Measurements from ENCODE around the gene EIF2S1.
"Not testable (repeated sequence)": the region's sequence is repeated elsewhere in the genome, so short reads cannot be mapped to it uniquely, and the experiment has no call there.

Gene EIF2S1

GRCh38 chr14:67410313-67410712 lies 50.2 kb downstream of the EIF2S1 start:
- no peak for DNase-seq (ENCODE audit: low read depth in 3 of 3, low spot score in 1 of 3)

- no peak for DNase-seq (ENCODE audit: low read depth in 3 of 3, low spot score in 1 of 3)
These were observed 51.2 kb downstream of the EIF2S1 start for GRCh38 chr14:67411370-67411769.

- DNase-seq (ENCODE audit: low read depth in 3 of 3, low spot score in 1 of 3): peak in 2 of 3 donors; percentile 30 to 32
These were observed 51.8 kb downstream of the EIF2S1 start, which contains the start of gene PLEK2 for GRCh38 chr14:67411820-67412421. Gene PLEK2 (minus strand): TSS chr14:67412165. CDS start chr14:67412059, 106 bp downstream.

GRCh38 chr14:67413806-67414769 lies 54.0 kb downstream of the EIF2S1 start:
- DNase-seq (ENCODE audit: low read depth in 3 of 3, low spot score in 1 of 3): no peak

GRCh38 chr14:67415610-67416009 lies 55.5 kb downstream of the EIF2S1 start:
- not testable (repeated sequence) for DNase-seq (ENCODE audit: low read depth in 3 of 3, low spot score in 1 of 3)

GRCh38 chr14:67416085-67416484 lies 56.0 kb downstream of the EIF2S1 start:
- no peak for DNase-seq (ENCODE audit: low read depth in 3 of 3, low spot score in 1 of 3)

- no peak for DNase-seq (ENCODE audit: low read depth in 3 of 3, low spot score in 1 of 3)
These were observed 56.7 kb downstream of the EIF2S1 start for GRCh38 chr14:67416810-67417209.

- no peak for DNase-seq (ENCODE audit: low read depth in 3 of 3, low spot score in 1 of 3)
These were observed 57.5 kb downstream of the EIF2S1 start for GRCh38 chr14:67417633-67418032.

- no peak for DNase-seq (ENCODE audit: low read depth in 3 of 3, low spot score in 1 of 3)
These were observed 58.5 kb downstream of the EIF2S1 start for GRCh38 chr14:67418401-67419191.

GRCh38 chr14:67420102-67420739 lies 60.1 kb downstream of the EIF2S1 start:
- DNase-seq (ENCODE audit: low read depth in 3 of 3, low spot score in 1 of 3): no peak

GRCh38 chr14:67421356-67422224 lies 61.5 kb downstream of the EIF2S1 start:
- DNase-seq (ENCODE audit: low read depth in 3 of 3, low spot score in 1 of 3): no peak

GRCh38 chr14:67423424-67423823 lies 63.3 kb downstream of the EIF2S1 start:
- DNase-seq (ENCODE audit: low read depth in 3 of 3, low spot score in 1 of 3): no peak

- no peak for DNase-seq (ENCODE audit: low read depth in 3 of 3, low spot score in 1 of 3)
These were observed 64.4 kb downstream of the EIF2S1 start for GRCh38 chr14:67424539-67424938.

- DNase-seq (ENCODE audit: low read depth in 3 of 3, low spot score in 1 of 3): no peak
These were observed 65.5 kb downstream of the EIF2S1 start for GRCh38 chr14:67425608-67426007.

- no peak for DNase-seq (ENCODE audit: low read depth in 3 of 3, low spot score in 1 of 3)
These were observed 66.0 kb downstream of the EIF2S1 start for GRCh38 chr14:67426161-67426560.

- DNase-seq (ENCODE audit: low read depth in 3 of 3, low spot score in 1 of 3): peak; percentile 37 to 49 (median 44)
These were observed 67.0 kb downstream of the EIF2S1 start for GRCh38 chr14:67426983-67427606.

- DNase-seq (ENCODE audit: low read depth in 3 of 3, low spot score in 1 of 3): no peak
These were observed 68.4 kb downstream of the EIF2S1 start for GRCh38 chr14:67428501-67429031.

- DNase-seq (ENCODE audit: low read depth in 3 of 3, low spot score in 1 of 3): no peak
These were observed 69.5 kb downstream of the EIF2S1 start for GRCh38 chr14:67429510-67430205.
